ENCODE results near the gene RSRC1.

GRCh38 chr3:158552124-158552523 lies 442.2 kb downstream of the RSRC1 start:
- no peak for TF ChIP-seq CTCF (IDR thresholded peaks at IDR 0.05)
- no peak for TF ChIP-seq EZH2 (IDR thresholded peaks at IDR 0.05; ENCODE audit: borderline replicate concordance, insufficient read depth, low read depth, low read length, poor library complexity, severe bottlenecking)
